GM12878 (cell line): ENCODE data around the gene CCDC102B.

Experiments
- ASH2L ChIP-seq: fragments of 300-600, 200-600 bp; sonication (generic); IDR thresholded peaks from 2 replicates; pipeline ENCODE4 v1.6.1; 2017; ENCODE audit warnings: low read depth, mild to moderate bottlenecking, borderline replicate concordance
- ATF7 ChIP-seq: fragments of 450-650 bp; IDR thresholded peaks from 2 replicates; pipeline ENCODE4 v1.6.1; 2016; ENCODE audit warnings: low read depth, mild to moderate bottlenecking
- CHD4 ChIP-seq: fragments of 200-600 bp; sonication (generic); IDR thresholded peaks from 2 replicates; pipeline ENCODE4 v1.6.1; 2016; ENCODE audit warnings: mild to moderate bottlenecking
- CTCF ChIP-seq, 3 experiments: IDR thresholded peaks in 2 of 3; conservative IDR thresholded peaks in 1 of 3; 2 replicates each; pipeline ENCODE4 v1.5.1; 2011; ENCODE audit warnings: low read depth in 3 of 3, low read length in 3 of 3, mild to moderate bottlenecking in 3 of 3, control low read depth in 2 of 3, moderate library complexity in 2 of 3, inconsistent platforms in 1 of 3, mixed read lengths in 1 of 3; ENCODE audit not compliant: control insufficient read depth in 2 of 3, insufficient read depth in 1 of 3; ENCODE audit errors: extremely low read depth in 1 of 3
- MYC ChIP-seq: IDR thresholded peaks from 2 replicates; pipeline ENCODE4 v1.6.1; 2011; ENCODE audit warnings: mild to moderate bottlenecking, low read length, moderate library complexity, inconsistent platforms; ENCODE audit not compliant: insufficient read depth, insufficient replicate concordance, insufficient read length, severe bottlenecking
- NFIC ChIP-seq: IDR thresholded peaks from 2 replicates; pipeline ENCODE4 v1.6.1; 2012; ENCODE audit warnings: low read depth, mild to moderate bottlenecking, inconsistent platforms, low read length, moderate library complexity
- POLR2AphosphoS2 ChIP-seq: IDR thresholded peaks from 2 replicates; pipeline ENCODE4 v1.6.1; 2011; ENCODE audit warnings: low read depth, mild to moderate bottlenecking, low read length, improper control_type of control experiment, moderate library complexity
- POLR2AphosphoS5 ChIP-seq: IDR thresholded peaks from 2 replicates; pipeline ENCODE4 v1.6.1; 2011; ENCODE audit warnings: mild to moderate bottlenecking, low read length, inconsistent platforms
- TAF1 ChIP-seq: IDR thresholded peaks from 2 replicates; pipeline ENCODE4 v1.6.1; 2011; ENCODE audit warnings: mild to moderate bottlenecking, low read depth, low read length, borderline replicate concordance
- USF2 ChIP-seq: IDR thresholded peaks from 2 replicates; pipeline ENCODE4 v1.6.1; 2011; ENCODE audit warnings: low read depth, low read length, improper control_type of control experiment, borderline replicate concordance
- YY1 ChIP-seq: IDR thresholded peaks from 2 replicates; pipeline ENCODE4 v1.6.1; 2011; ENCODE audit warnings: low read depth, mild to moderate bottlenecking, low read length
- ZNF274 ChIP-seq: IDR thresholded peaks from one replicate; pipeline ENCODE4 v1.8.0; 2011; ENCODE audit not compliant: insufficient read length, insufficient read depth
- TF ChIP-seq, protein P1 (sequence below): IDR thresholded peaks from 2 replicates; pipeline ENCODE4 v1.6.1; 2012; ENCODE audit warnings: mild to moderate bottlenecking, low read depth, low read length
- TF ChIP-seq, protein P2 (sequence below): fragments of 450-650 bp; IDR thresholded peaks from 2 replicates; pipeline ENCODE4 v1.6.1; 2017; ENCODE audit warnings: mild to moderate bottlenecking, moderate library complexity

- TF ChIP-seq, protein P1, sequence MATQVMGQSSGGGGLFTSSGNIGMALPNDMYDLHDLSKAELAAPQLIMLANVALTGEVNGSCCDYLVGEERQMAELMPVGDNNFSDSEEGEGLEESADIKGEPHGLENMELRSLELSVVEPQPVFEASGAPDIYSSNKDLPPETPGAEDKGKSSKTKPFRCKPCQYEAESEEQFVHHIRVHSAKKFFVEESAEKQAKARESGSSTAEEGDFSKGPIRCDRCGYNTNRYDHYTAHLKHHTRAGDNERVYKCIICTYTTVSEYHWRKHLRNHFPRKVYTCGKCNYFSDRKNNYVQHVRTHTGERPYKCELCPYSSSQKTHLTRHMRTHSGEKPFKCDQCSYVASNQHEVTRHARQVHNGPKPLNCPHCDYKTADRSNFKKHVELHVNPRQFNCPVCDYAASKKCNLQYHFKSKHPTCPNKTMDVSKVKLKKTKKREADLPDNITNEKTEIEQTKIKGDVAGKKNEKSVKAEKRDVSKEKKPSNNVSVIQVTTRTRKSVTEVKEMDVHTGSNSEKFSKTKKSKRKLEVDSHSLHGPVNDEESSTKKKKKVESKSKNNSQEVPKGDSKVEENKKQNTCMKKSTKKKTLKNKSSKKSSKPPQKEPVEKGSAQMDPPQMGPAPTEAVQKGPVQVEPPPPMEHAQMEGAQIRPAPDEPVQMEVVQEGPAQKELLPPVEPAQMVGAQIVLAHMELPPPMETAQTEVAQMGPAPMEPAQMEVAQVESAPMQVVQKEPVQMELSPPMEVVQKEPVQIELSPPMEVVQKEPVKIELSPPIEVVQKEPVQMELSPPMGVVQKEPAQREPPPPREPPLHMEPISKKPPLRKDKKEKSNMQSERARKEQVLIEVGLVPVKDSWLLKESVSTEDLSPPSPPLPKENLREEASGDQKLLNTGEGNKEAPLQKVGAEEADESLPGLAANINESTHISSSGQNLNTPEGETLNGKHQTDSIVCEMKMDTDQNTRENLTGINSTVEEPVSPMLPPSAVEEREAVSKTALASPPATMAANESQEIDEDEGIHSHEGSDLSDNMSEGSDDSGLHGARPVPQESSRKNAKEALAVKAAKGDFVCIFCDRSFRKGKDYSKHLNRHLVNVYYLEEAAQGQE: no peak
- TF ChIP-seq CTCF (IDR thresholded peaks at IDR 0.05 in 2 of 3, conservative IDR thresholded peaks at IDR 0.05 in 1 of 3; ENCODE audit: control insufficient read depth in 2 of 3, extremely low read depth in 1 of 3, insufficient read depth in 1 of 3, low read depth in 3 of 3, low read length in 3 of 3) (no peak), USF2 (no peak), TAF1 (no peak), MYC (no peak), POLR2AphosphoS2 (no peak), YY1 (no peak), POLR2AphosphoS5 (no peak), ASH2L (no peak), NFIC (no peak), ATF7 (no peak), CHD4 (no peak), ZNF274 (no peak)
- TF ChIP-seq, protein P2, sequence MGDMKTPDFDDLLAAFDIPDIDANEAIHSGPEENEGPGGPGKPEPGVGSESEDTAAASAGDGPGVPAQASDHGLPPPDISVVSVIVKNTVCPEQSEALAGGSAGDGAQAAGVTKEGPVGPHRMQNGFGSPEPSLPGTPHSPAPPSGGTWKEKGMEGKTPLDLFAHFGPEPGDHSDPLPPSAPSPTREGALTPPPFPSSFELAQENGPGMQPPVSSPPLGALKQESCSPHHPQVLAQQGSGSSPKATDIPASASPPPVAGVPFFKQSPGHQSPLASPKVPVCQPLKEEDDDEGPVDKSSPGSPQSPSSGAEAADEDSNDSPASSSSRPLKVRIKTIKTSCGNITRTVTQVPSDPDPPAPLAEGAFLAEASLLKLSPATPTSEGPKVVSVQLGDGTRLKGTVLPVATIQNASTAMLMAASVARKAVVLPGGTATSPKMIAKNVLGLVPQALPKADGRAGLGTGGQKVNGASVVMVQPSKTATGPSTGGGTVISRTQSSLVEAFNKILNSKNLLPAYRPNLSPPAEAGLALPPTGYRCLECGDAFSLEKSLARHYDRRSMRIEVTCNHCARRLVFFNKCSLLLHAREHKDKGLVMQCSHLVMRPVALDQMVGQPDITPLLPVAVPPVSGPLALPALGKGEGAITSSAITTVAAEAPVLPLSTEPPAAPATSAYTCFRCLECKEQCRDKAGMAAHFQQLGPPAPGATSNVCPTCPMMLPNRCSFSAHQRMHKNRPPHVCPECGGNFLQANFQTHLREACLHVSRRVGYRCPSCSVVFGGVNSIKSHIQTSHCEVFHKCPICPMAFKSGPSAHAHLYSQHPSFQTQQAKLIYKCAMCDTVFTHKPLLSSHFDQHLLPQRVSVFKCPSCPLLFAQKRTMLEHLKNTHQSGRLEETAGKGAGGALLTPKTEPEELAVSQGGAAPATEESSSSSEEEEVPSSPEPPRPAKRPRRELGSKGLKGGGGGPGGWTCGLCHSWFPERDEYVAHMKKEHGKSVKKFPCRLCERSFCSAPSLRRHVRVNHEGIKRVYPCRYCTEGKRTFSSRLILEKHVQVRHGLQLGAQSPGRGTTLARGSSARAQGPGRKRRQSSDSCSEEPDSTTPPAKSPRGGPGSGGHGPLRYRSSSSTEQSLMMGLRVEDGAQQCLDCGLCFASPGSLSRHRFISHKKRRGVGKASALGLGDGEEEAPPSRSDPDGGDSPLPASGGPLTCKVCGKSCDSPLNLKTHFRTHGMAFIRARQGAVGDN: no peak
Observed at GRCh38 chr18:68780802-68781635, 16.9 kb upstream of the CCDC102B start.
